Nucleus accumbens (tissue), 56 donors: Measurements from ENCODE around the gene DNAJC4.

Source experiments
- DNase-seq, 56 donors: peaks; one replicate each; lab custom pipeline; 2025; lab: John Stamatoyannopoulos, UW

Gene DNAJC4, protein sequence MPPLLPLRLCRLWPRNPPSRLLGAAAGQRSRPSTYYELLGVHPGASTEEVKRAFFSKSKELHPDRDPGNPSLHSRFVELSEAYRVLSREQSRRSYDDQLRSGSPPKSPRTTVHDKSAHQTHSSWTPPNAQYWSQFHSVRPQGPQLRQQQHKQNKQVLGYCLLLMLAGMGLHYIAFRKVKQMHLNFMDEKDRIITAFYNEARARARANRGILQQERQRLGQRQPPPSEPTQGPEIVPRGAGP

DNA sequence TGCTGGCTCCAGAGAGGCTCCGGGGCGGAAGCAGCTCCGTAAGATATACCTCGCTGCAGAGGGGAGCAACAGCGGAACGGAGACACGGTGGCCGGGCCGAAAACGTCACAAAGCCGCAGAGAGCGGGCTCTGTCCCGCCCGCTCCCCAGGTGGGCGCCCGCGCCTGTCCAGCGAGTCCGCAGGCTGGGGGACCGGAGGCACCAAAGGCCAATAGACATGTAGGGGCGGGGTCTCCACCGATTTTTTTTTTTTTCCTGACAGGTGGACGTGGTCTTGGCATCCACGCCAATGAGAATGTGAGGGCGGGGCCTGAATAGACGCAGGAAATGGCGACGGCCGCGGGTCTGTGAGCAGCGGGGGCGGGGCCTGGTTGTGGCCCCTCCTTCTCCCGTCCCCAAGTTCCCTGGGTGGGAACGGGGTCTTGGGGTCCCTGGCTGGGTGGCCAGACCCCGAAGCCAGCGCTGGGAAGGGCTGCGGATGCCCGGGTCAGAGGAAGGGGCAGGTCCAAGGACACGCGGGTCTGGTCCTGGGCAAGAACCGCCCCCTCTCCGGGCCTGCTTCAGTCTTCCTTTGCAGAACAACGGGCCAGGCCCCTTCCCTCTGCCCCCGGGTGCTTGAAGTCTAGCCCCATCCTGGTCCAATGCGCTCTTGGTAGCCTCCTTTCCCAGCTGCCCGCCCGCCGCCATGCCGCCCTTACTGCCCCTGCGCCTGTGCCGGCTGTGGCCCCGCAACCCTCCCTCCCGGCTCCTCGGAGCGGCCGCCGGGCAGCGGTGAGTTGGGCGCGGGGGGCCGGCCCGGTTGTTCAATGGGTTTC lies at the start of gene DNAJC4:
DNAJC4 (plus strand) TSS at position 378 of the 814 bp plus-strand sequence; CDS start at position 685, 307 bp downstream.
- peak in 55 of 56 donors; percentile 49 to 95 (median 82) for DNase-seq

DNA sequence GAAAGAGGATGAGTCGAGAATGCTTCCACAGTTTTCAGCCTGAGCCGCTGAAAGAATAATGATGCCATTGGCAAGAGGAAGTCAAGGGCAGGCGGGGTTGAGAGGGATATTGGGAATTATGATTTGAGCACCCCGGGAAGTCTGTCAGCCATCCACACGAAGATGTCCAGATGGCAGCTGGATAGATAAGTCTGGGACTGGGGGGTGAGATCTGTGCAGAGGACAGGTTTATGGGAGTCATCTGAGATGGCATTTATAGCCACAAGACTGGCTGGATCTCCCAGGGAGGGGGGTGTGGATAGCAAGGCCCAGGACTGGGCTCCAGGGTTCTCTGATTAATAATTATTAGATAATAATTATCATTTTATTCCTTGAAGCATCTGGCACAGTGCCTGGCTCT lies 49.5 kb upstream of the DNAJC4 start:
- DNase-seq, result peak in 2 of 56 donors; percentile 10 to 23

DNA sequence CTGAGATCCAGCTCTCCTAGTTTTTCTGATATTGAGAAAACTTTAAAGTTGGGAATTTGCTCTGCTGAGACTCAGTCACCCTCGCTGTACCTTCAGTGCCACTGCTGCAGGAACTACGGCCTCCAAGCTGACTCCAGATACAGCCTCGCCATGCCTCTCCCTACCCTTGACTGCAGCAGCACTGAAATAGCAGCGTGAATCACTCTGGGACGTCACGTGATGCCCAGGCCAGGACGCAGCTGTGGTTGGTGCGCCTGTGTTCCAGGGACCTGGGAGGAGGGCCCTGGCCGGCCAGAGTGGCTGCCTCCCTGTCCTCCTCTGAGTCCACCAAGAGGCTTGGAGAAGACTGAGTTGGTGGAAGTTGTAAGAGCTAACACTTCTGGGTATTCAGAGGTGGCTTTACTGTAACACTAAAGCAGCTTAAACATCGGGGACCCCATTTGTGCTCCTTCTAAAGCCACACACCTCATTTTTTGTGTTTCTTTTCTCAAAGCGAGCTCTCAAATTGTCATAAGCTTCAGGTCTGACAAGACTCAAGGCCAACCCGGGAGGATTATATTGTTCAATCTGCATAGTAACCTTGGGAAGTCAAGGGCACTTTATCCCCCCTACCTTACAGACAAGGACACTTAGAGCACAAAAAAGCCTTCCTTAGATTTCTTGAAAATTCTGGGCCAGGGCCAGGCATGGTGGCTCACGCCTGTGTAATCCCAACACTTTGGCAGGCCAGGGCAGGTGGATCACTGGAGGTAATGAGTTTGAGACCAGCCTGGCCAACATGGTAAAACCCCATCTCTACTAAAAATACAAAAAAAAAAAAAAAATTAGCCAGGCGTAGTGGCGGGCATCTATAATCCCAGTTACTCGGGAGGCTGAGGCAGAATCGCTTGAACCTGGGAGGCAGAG lies 48.6 kb upstream of the DNAJC4 start:
- peak; percentile 37 to 95 (median 88) for DNase-seq

DNA sequence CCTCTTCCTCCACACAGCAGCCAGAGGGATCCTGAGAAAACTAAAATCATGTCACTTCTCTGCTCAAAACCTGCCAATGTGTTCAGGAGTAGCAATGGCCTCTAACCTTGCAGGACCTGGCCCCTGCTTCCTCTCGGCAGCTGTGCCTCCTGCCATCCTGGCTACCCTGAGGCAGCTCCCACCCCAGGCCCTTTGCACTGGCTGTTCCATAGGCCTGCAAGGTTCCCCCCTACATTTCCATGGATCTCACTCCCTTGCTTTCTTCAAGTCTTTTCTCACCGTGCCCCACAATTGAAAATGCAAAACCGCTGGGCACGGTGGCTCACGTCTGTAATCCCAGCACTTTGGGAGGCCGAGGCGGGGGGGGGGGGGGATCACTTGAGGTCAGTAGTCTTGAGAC lies 46.5 kb upstream of the DNAJC4 start:
- no peak for DNase-seq

DNA sequence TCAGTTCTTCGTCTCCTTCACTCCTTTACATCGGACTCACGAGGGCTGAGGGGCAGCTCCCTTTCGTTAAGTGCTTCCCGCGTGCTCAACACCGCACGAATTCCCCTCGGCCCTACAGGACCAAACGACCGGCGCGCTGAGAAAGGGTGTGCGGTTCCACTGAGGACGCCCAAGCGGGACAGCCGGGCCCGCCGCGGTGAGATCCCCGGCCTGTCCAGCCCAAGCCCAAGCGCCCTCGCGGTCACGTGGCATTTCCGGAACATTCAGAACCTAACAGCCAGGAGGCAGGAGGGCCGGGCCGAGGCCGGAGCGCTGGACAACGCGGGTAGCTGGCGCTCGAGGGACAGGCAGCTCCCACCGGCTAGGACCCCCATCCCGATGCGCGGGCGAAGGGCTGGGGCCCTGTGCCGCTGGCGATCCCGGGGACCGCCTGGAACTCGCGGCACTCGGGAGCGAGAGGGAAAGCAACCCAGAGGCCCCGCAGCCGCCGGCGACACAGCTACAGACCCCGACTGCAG lies 45.1 kb upstream of the DNAJC4 start:
- DNase-seq, result peak in 41 of 56 donors; percentile 71 to 97 (median 91)

DNA sequence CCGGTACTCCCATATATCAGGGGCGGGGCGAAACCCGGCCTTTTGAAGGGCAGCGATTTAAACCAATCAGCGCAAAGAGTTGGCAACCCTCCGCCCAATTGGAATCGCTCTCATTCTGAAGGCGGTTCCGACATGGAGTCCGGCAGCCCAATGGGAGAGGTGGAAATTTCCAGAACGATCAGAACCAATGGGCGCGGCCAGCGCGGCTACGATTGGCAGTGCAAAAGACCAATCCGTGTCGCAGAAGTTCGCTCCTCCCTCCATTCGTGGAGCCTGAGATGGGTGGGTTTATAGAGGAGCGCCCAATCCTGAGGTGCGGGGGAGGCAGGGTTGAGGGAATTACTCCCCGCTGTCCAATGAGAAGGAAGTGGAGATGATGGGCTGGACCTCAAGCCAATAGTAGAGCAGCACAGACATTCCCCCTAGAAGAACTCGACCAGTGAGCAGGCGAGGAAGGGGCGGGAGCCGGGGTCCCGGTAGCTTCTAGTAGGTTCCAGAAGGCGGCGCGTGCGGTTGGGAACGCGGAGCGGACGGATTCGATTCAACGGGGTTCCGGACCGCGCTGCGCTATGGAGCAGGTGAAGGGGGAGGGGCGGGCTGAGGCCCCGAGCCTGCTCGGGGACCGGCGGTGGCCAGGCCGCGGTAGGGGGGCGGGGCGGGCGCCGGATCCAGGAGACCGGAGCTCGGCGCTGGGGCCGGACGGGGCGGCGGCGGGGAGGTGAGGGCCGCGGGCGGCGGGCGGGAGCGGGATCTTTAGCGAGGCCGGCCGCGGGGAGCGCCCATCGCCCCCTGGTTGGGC lies 44.5 kb upstream of the DNAJC4 start, which contains the start of gene STIP1:
STIP1 (plus strand) TSS at position 479 of the 799 bp plus-strand sequence; CDS start at position 570, 91 bp downstream.
- peak; percentile 95 to 100 (median 99) for DNase-seq

DNA sequence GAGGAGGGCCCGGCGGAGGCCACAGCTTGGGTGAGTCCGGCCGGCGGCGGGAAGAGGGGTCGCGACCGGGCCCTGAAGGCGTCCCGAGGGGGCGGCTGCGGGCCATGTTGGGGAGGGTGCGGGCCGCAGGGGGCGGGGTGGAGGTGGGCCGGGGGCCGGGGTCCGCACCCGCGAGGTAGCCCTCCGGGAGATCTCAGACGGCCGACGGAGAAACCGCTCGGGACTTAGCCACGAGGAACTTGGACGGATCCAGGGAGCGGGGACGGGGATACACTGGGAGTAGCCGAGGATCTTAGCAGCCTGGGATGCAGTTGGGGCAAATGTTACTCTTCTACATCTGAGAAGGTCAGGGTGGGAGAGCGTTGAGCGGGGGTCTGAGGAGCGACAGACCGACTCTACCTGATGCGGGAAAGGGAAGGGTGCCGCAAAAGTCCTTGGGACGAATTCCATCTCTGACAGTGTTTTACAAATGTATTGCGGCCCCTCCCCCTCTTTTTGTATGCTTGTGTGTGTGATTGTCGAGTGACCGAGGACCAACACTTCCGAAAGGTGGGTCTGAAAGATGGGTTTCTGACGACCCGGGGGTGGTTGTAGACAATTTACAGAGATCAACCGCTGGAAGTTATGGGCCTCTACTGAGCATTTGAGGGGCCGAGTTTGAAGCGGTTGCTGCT lies 43.7 kb upstream of the DNAJC4 start:
- peak in 14 of 56 donors; percentile 29 to 66 (median 46) for DNase-seq

DNA sequence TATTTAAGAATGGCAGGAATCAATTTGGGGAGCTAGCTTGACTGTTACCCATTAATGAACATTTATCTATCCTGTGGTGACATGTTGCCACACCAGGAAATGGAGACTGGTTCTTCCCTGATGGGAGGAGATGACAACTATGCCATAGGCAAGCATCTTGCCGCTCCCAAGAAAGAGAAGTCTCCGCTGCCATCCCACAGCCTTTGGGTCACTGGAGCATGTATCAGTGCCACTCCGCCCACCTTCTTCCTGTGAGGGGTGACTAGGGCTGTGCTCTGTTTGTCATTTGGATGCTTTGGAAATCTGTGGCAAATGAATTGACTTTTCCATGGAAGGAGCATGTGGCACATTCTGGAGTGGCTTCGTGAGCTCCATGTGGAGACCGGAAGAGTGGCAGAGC lies 37.9 kb upstream of the DNAJC4 start:
- no peak for DNase-seq

DNA sequence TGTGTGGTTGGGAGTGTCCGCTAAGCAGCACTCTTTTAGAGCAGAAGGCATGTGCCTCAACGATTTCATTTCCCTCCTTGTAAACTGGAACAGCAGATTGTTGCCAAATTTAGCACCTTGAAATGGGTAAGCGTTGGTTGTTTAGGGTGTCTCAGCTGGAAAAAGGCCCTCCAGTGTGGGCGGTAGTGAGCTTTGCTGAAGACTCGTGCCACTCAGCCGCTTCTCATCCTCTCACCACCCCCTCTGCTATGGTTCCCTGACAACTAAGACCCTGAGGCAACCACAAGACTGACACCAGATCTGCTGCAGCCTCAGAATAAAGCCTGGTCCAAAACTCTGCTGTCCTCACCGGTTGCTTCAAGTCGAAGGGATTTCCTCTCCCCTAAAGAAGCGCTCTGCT lies 33.7 kb upstream of the DNAJC4 start:
- DNase-seq, result peak in 2 of 56 donors; percentile 19

DNA sequence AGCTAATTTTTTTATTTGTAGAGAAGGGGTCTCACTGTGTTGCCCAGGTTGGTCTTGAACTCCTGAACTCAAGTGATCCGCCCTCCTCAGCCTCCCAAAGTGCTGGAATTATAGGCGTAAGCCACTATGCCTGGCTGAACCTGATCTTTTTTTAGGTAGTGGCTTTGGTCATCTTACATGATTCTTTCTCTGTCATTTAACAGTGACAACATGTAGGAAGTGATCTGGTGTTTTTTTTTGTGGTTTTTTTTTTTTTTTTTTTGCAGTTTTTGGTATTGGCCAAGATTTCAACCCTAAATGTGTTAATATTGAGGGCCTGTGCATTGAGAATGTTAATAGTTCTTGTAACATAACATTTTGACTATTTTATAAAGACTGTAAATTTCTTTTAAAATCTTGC lies 31.8 kb upstream of the DNAJC4 start:
- DNase-seq, result no peak

DNA sequence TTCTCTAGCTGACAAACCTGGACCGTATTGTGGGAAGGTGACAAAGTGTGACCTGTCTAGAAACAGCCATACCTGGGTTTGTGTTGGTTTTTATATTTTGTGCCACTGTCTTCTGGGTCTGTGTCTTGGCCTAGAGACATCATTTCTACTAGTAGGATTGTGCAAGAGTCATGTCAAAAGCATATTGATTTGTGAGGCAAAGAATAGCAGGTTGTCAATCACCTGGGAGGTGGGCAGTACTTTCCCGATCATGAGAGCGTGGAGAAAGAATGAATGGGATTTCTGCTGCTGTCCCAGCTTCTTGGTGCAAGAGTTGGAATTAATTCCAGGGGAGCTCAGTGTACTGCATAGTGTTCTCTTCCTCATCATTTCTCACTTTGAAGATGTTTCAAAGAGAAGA lies 28.8 kb upstream of the DNAJC4 start:
- DNase-seq, result no peak

DNA sequence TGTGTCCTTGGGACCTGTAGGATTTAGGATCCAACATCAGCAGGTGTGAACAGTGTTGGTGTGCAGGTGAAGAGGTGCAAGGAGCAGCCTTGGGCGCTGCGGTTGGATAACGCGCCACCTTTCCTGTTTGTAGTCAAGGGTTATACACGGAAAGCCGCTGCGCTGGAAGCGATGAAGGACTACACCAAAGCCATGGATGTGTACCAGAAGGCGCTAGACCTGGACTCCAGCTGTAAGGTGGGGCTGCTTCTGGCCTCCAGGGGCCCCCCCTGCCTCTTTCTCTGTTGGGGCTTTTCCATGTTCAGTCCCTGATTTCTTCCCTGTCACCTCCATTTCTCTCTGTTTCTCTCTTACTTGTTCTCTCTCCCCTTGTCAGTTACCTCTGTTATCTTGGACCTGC lies 27.4 kb upstream of the DNAJC4 start:
- DNase-seq, result no peak

DNA sequence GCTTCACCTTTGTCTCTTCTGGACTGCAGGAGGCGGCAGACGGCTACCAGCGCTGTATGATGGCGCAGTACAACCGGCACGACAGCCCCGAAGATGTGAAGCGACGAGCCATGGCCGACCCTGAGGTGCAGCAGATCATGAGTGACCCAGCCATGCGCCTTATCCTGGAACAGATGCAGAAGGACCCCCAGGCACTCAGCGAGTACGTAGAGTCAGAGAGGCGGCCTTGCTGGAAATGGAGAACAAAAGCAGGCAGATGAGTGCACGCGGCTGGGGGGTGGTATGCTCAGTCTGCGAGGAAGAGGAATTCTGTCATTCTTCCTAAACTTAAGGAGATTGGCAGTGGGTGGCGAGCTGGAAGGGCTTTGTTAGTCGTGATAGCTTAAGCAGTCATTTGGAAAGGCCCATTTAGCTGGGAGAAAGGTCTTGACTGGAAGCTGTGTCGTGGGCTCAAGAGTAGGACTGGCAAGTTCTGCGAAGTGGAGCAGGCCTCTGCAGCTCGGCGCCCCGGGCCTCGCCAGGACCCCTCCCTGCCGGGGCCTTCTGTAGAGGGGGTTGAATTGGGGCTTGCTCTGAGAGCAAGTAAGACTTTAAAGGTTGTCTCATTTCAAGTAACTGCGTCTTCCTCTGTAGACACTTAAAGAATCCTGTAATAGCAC lies 26.8 kb upstream of the DNAJC4 start:
- no peak for DNase-seq

DNA sequence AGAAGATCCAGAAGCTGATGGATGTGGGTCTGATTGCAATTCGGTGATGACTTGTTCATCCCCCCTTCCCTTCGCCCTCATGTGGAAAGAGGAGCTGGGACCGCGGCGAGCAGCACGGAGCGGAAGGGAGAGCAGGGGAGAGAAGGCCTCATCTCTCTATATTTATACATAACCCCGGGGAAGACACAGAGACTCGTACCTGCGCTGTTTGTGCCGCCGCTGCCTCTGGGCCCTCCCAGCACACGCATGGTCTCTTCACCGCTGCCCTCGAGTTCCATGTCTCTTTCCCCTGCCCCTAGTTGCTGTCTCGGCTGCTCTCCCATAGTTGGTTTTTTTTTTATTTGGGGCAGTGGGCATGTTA lies 26.3 kb upstream of the DNAJC4 start:
- no peak for DNase-seq

DNA sequence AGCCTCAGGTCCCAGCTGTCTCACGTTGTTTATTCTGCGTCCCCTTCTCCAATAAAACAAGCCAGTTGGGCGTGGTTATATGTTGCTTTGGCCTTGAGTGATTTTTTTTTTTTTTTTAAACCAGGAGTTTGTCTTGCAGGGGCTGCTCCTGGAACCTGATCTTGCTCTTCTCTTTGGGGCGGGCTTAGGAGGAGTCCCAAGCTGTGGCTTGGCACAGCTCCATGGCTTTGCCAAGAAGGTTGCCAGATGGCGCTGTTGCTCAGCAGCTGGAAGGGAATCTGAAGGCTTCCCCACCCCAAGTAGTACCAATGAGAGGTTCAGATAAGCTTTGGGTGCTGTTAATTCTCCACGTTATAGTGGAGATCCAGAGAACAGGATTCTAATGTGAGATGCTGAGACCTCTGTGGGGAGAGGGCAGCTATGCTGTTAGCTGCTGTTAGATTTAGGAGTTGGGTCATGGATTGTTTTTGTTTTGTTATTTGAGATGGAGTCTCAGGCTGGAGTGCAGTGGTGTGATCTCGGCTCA lies 25.8 kb upstream of the DNAJC4 start:
- DNase-seq, result peak in 53 of 56 donors; percentile 10 to 91 (median 61)

DNA sequence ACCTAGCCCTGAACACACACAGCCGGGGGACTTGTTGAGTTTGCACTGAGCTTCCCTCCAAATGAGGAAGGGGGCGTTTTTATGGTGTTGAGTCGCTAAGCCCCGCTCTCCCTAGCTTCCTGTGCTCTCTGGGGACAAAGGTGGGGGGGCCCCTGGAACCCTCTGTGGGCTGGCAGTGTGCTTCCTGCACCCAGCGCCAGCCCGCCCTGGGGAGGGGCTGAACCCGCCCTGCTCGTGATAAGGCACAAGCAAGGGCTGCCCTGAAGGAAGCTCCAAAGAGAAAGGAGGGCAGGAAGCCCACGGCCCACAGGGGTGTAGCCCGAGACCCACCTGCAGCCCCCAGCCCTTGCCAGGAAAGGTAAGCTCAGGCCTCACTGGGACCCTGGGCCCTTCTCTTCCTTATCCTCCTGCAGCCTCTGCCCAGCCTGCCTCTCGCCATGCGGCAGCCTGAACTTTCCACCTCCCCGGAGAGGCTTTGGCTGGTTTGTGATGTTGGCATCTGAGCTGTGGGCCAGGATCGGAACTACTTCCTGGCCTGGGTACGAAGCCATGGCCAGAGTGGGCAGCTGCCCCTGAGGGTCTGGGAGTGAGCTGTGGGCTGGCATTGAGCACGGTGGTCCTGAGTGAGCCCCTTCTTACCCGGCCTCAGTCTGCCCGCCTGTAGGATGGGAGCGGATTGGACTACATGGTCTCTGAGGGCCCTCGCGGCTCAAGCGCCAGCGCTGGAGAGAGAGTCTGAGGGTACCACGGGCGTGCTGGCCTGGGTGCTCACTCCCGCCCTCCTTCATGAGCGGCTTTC lies 23.7 kb upstream of the DNAJC4 start, which contains the start of gene FERMT3:
FERMT3 (plus strand) TSS at position 265 of the 799 bp plus-strand sequence. CDS start 644 bp downstream, outside the sequence.
- peak in 5 of 56 donors; percentile 14 to 41 (median 27) for DNase-seq
